HepG2 (cell line): Measurements from ENCODE around the gene GLB1L3.

ENCODE experiments used
- CHCHD3 ChIP-seq: sonication (generic); formaldehyde crosslinking; IDR thresholded peaks from 2 replicates; pipeline ENCODE4 v1.8.0; 2022; ENCODE audit warnings: mild to moderate bottlenecking, missing genetic modification reagents, moderate library complexity
- GLI4 ChIP-seq: sonication (generic); formaldehyde crosslinking; IDR thresholded peaks from 2 replicates; pipeline ENCODE4 v1.5.1; 2020; ENCODE audit warnings: missing genetic modification reagents, mild to moderate bottlenecking, moderate library complexity, borderline replicate concordance
- NCOA5 ChIP-seq: sonication (generic); formaldehyde crosslinking; IDR thresholded peaks from 2 replicates; pipeline ENCODE4 v1.4.0; 2020; ENCODE audit warnings: missing genetic modification reagents
- PBX3 ChIP-seq: sonication (generic); formaldehyde crosslinking; IDR thresholded peaks from 2 replicates; pipeline ENCODE4 v1.8.1; 2023; ENCODE audit warnings: missing genetic modification reagents, inconsistent platforms, borderline replicate concordance
- POLR2AphosphoS5 ChIP-seq: IDR thresholded peaks from 2 replicates; pipeline ENCODE4 v1.6.1; 2012; ENCODE audit warnings: low read depth, low read length
- SOX5 ChIP-seq: IDR thresholded peaks from 2 replicates; pipeline ENCODE4 v1.6.1; 2016; ENCODE audit warnings: borderline replicate concordance
- SUZ12 ChIP-seq: fragments of 150-350 bp; IDR thresholded peaks from 2 replicates; pipeline ENCODE4 v1.6.1; 2014; ENCODE audit warnings: low read depth, low read length
- ZNF598 ChIP-seq: sonication (generic); formaldehyde crosslinking; IDR thresholded peaks from 2 replicates; pipeline ENCODE4 v1.5.1; 2020; ENCODE audit warnings: mild to moderate bottlenecking, missing genetic modification reagents, borderline replicate concordance
- ZNF772 ChIP-seq: sonication (generic); formaldehyde crosslinking; IDR thresholded peaks from 2 replicates; pipeline ENCODE4 v1.5.0; 2020; ENCODE audit warnings: mild to moderate bottlenecking, missing genetic modification reagents
- ZNF839 ChIP-seq: sonication (generic); formaldehyde crosslinking; IDR thresholded peaks from 2 replicates; pipeline ENCODE4 v1.4.0; 2020; ENCODE audit warnings: missing genetic modification reagents, mild to moderate bottlenecking, borderline replicate concordance
- ZXDC ChIP-seq: sonication (generic); formaldehyde crosslinking; IDR thresholded peaks from 2 replicates; pipeline ENCODE4 v1.5.0; 2020; ENCODE audit warnings: mild to moderate bottlenecking, missing genetic modification reagents
- ZZZ3 ChIP-seq: sonication (generic); formaldehyde crosslinking; IDR thresholded peaks from 2 replicates; pipeline ENCODE4 v1.4.0; 2020; ENCODE audit warnings: missing genetic modification reagents, mild to moderate bottlenecking, borderline replicate concordance
- TF ChIP-seq, protein P1 (sequence below): sonication (generic); formaldehyde crosslinking; IDR thresholded peaks from 2 replicates; pipeline ENCODE4 v1.4.0; 2020; ENCODE audit warnings: missing genetic modification reagents, mild to moderate bottlenecking, borderline replicate concordance
- TF ChIP-seq, protein P2 (sequence below): sonication (generic); formaldehyde crosslinking; IDR thresholded peaks from 2 replicates; pipeline ENCODE4 v1.9.0; 2021; ENCODE audit warnings: missing genetic modification reagents, mild to moderate bottlenecking, borderline replicate concordance

DNA sequence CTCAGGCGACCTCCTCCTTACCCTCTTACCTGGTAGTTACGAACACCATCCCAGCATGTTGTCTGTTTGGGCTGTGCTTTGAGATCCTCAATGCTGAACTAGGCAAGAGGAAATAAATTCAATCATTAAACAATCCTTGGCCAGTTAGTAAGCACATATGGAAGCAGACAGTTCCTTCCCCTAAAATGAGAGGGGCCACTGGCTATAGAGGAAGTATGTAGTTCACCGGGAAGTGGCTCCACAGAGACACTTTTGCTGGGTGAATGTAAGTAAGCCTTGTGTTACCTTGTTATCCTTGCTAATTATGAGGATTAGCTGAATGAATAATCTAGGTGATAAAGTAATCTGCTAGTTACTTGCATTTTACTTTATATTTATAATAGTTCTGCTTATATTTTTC, 25.9 kb upstream of the GLB1L3 start:
- TF ChIP-seq GLI4 (CRISPR knock-in tag) (no peak), ZNF839 (CRISPR knock-in tag) (no peak), CHCHD3 (CRISPR knock-in tag) (no peak), NCOA5 (no peak), SOX5 (CRISPR knock-in tag) (no peak), SUZ12 (no peak), ZNF772 (CRISPR knock-in tag) (no peak), POLR2AphosphoS5 (no peak), ZZZ3 (no peak), PBX3 (no peak), ZNF598 (CRISPR knock-in tag) (no peak), ZXDC (CRISPR knock-in tag) (no peak)
- TF ChIP-seq, protein P1, sequence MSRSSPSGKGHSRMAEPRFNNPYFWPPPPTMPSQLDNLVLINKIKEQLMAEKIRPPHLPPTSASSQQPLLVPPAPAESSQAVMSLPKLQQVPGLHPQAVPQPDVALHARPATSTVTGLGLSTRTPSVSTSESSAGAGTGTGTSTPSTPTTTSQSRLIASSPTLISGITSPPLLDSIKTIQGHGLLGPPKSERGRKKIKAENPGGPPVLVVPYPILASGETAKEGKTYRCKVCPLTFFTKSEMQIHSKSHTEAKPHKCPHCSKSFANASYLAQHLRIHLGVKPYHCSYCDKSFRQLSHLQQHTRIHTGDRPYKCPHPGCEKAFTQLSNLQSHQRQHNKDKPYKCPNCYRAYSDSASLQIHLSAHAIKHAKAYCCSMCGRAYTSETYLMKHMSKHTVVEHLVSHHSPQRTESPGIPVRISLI (CRISPR knock-in tag), result no peak
- TF ChIP-seq, protein P2, sequence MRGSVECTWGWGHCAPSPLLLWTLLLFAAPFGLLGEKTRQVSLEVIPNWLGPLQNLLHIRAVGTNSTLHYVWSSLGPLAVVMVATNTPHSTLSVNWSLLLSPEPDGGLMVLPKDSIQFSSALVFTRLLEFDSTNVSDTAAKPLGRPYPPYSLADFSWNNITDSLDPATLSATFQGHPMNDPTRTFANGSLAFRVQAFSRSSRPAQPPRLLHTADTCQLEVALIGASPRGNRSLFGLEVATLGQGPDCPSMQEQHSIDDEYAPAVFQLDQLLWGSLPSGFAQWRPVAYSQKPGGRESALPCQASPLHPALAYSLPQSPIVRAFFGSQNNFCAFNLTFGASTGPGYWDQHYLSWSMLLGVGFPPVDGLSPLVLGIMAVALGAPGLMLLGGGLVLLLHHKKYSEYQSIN (CRISPR knock-in tag), result no peak
